Testis (tissue), 2 donors: ENCODE measurements around the gene DHX34.

ENCODE experiments used
- POLR2A ChIP-seq: fragments of 450-650 bp; IDR thresholded peaks from one replicate; pipeline ENCODE4 v1.6.1; 2017; ENCODE audit warnings: antibody characterized with exemption, mild to moderate bottlenecking, moderate library complexity
- TF ChIP-seq, protein P1 (sequence below), 3 experiments: fragments of 450-650 bp in 2 of 3; fragments of 200-600 bp in 1 of 3; sonication (generic) in 1 of 3; IDR thresholded peaks; one replicate each; pipeline ENCODE4 v1.5.1; 2016 to 2019; ENCODE audit warnings: antibody characterized with exemption in 3 of 3, mild to moderate bottlenecking in 2 of 3, moderate library complexity in 1 of 3

DNA sequence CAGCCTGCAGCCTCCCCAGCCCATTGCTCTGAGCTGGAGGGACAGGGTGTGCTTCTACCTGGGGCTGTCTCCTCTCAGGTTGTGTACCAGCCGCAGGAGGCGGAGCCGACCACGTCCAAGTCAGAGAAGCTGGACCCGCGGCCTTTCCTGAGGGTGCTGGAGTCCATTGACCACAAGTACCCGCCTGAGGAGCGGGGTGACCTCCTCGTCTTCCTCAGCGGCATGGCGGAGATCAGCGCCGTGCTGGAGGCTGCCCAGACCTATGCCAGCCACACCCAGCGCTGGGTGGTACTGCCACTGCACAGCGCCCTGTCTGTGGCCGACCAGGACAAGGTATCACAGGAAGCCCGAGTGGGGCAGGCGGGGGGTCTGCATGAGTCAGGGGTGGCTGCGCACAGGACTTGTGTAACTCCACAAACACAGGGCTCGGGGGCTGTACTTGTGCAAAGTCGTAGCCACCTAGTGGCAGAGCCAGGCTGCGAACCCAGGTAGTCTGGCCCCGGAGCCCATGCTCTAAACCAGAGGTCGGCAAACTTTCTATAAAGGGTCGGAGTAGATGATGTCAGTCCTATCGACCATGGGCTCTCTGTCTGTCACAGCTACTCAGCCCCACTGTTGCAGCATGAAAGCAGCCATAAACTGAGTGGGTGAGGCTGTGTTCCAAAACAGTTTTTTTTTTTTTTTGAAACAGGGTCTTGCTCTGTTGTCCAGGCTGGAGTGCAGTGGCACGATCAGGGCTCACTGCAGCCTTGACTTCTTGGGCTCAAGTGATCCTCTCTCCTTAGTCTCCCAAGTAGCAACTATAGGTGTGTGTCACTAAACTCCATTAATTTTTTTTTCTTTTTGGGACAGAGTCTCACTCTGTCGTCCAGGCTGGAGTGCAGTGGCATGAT lies 8.9 kb downstream of the DHX34 start:
- TF ChIP-seq, protein P1, sequence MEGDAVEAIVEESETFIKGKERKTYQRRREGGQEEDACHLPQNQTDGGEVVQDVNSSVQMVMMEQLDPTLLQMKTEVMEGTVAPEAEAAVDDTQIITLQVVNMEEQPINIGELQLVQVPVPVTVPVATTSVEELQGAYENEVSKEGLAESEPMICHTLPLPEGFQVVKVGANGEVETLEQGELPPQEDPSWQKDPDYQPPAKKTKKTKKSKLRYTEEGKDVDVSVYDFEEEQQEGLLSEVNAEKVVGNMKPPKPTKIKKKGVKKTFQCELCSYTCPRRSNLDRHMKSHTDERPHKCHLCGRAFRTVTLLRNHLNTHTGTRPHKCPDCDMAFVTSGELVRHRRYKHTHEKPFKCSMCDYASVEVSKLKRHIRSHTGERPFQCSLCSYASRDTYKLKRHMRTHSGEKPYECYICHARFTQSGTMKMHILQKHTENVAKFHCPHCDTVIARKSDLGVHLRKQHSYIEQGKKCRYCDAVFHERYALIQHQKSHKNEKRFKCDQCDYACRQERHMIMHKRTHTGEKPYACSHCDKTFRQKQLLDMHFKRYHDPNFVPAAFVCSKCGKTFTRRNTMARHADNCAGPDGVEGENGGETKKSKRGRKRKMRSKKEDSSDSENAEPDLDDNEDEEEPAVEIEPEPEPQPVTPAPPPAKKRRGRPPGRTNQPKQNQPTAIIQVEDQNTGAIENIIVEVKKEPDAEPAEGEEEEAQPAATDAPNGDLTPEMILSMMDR (IDR thresholded peaks at IDR 0.05) = no peak
- TF ChIP-seq POLR2A = no peak
